Activated CD4-positive, alpha-beta T cell treated with anti-CD3 and anti-CD28 coated beads, Interleukin-2, Interleukin-4, amounts not matched to agents 100 ng/mL and 50 ng/mL, durations not matched to agents 16 hours and 8 hours (primary cell): ENCODE measurements around the gene FEM1C.

ENCODE experiments used
- DNase-seq: peaks from one replicate; pipeline ENCODE4 v3.0.0-alpha.2; 2020; ENCODE audit warnings: low spot score

The FEM1C gene

GRCh38 chr5:115544436-115545350, at the start of gene FEM1C:
TSS of gene FEM1C (minus strand) at chr5:115544775. CDS start at chr5:115543493, 1,282 bp downstream.
- DNase-seq: peak; percentile 96

GRCh38 chr5:115589043-115589442, 44.5 kb upstream of the FEM1C start:
- no peak for DNase-seq

GRCh38 chr5:115588640-115589039, 44.1 kb upstream of the FEM1C start:
- DNase-seq: no peak

- peak; percentile 30 for DNase-seq
Measured at GRCh38 chr5:115586525-115587146, 42.1 kb upstream of the FEM1C start.

GRCh38 chr5:115585265-115585664, 40.7 kb upstream of the FEM1C start:
- no peak for DNase-seq

- DNase-seq: no peak
Measured at GRCh38 chr5:115584501-115584900, 39.9 kb upstream of the FEM1C start.

- no peak for DNase-seq
Measured at GRCh38 chr5:115583474-115583873, 38.9 kb upstream of the FEM1C start.

- DNase-seq: no peak
Measured at GRCh38 chr5:115580941-115581340, 36.4 kb upstream of the FEM1C start.

GRCh38 chr5:115579747-115580173, 35.2 kb upstream of the FEM1C start:
- no peak for DNase-seq

GRCh38 chr5:115579216-115579615, 34.6 kb upstream of the FEM1C start:
- no peak for DNase-seq

- DNase-seq: no peak
Measured at GRCh38 chr5:115578657-115579056, 34.1 kb upstream of the FEM1C start.

GRCh38 chr5:115577741-115578140, 33.2 kb upstream of the FEM1C start:
- DNase-seq: no peak

GRCh38 chr5:115577329-115577728, 32.8 kb upstream of the FEM1C start:
- no peak for DNase-seq

GRCh38 chr5:115575167-115576070, 30.8 kb upstream of the FEM1C start:
- DNase-seq: no peak

- no peak for DNase-seq
Measured at GRCh38 chr5:115573133-115573532, 28.6 kb upstream of the FEM1C start.

- DNase-seq: no peak
Measured at GRCh38 chr5:115571441-115571878, 26.9 kb upstream of the FEM1C start.

GRCh38 chr5:115568668-115569067, 24.1 kb upstream of the FEM1C start:
- no peak for DNase-seq

GRCh38 chr5:115565233-115565632, 20.7 kb upstream of the FEM1C start:
- DNase-seq: no peak

GRCh38 chr5:115561176-115561575, 16.6 kb upstream of the FEM1C start:
- no peak for DNase-seq

GRCh38 chr5:115559524-115559923, 14.9 kb upstream of the FEM1C start:
- DNase-seq: no peak

- DNase-seq: no peak
Measured at GRCh38 chr5:115558388-115558956, 13.9 kb upstream of the FEM1C start.
